Activated CD4-positive, CD25-positive, alpha-beta regulatory T cell treated with anti-CD3 and anti-CD28 coated beads, Interleukin-2, amount 50 U/mL, for 24 hours (primary cell): ENCODE measurements around the gene CASP8AP2.
A peak's percentile ranks its signal among the peaks of the same experiment; 100 is the strongest.
"Not testable (repeated sequence)": the region's sequence is repeated elsewhere in the genome, so short reads cannot be mapped to it uniquely, and the experiment has no call there.

Source experiments
- ATAC-seq, 2 donors: fragments of 150-1000 bp; cut with Tn5 transposase; one replicate each; pipeline ENCODE4 v1.10.0; 2021; ENCODE audit warnings: mild to moderate bottlenecking in 1 of 2, moderate library complexity in 1 of 2

Gene CASP8AP2

DNA sequence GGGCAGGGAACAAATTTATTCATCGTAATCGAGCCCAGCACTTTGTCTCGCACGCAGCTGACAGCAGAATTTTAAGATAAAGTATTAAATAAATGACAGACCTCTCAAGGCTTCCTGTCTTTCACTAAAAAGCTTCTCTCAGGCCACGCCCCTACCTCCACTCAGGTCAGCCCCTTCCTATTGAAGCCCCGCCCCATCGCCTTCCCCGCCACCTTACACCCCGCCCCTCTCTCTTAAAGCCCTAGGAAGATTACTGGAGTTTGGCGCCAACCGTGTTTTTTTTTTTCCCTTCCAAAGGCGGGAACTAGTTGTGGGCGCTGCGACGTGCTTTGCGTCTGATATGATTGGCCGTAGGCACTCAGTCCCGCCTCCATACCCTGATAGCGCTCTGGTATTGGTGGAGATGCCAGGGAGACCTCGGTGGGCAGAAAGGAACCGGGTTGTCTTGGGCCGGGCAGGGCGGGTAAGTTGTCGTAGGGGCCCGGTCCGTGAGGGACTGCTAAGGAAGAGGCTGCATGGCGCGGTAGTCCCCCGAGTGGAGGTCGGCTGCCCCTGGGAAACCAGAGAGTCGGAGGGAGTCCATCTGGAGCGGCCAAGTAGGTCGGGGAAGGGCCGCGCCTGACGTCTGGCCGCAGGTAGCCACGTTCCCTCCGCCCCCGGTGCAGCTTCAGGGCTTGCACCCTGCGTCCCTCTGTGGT is at the start of gene CASP8AP2:
Gene CASP8AP2 (plus strand): TSS at position 409 of the 698 bp plus-strand sequence.
- ATAC-seq = peak; percentile 98 to 99

DNA sequence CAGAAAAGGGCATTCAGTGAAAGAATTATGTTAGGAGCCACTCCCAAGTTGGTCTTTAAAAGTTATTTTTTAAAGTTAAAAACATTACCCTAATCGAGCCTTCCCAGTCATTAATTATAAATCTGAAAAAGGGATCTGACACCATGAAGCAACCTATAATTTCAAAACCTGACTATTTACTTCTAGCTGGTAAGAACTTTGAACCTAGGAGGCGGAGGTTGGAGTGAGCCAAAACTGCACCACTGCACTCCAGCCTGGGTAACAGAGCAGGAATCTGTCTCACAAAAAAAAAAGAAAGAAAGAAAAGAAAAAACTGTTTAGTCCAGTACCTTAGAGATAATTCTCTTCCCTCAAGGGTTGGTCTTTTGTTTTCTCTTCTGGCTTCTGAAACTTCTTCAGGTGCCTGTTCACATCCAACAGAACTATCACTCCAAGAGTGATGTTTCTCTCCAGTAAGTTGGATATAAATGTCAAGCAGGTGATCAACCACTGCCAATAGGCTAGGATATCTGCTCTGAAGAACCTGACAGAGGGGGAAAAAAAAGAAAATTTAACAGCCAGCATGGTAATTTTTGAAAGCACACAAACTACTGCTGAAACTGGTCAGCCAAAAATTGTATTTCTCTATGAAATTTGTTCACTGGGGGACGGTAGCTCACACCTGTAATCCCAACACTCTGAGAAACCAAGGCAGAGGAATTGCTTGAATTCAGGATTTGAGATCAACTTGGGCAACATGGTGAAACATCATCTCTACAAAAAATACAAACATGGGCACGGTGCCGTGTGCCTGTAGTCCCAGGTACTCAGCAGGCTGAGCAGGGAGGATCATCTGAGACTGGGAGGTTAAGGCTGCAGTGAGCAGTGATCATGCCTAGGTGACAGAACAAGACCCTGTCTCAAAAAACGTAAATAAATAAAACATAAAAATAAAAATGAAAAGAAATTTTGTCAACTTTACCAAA is 48.3 kb upstream of the CASP8AP2 start:
- no peak for ATAC-seq

DNA sequence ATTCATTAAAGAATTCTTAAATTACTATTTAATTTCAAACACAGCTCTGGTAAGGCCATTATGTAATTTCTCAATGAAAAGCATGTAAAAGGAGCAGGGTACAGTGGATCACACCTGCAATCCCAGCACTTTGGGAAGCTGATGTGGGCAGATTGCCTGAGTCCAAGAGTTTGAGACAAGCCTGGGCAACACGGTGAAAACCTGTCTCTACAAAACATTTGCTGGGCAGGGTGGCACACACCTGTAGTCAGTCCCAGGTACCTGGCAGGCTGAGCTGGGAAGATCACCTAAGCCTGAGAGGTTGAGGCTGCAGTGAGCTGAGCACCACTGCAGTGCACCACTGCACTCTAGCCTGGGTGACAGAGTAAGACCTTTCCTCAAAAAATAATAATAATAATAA is 47.5 kb upstream of the CASP8AP2 start:
- no peak for ATAC-seq

DNA sequence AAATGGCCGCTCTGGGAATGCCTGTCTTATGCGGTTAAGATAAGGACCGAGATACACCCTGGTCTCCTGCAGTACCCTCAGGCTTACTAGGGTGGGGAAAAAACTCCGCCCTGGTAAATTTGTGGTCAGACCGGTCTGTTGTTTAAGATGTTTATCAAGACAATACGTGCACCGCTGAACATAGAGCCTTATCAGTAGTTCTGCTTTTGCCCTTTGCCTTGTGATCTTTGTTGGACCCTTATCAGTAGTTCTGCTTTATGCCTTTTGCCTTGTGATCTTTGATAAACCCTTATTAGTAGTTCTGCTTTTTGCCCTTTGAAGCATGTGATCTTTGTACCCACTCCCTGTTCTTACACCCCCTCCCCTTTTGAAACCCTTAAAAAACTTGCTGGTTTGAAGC is 46.4 kb upstream of the CASP8AP2 start:
- not testable (repeated sequence) for ATAC-seq

DNA sequence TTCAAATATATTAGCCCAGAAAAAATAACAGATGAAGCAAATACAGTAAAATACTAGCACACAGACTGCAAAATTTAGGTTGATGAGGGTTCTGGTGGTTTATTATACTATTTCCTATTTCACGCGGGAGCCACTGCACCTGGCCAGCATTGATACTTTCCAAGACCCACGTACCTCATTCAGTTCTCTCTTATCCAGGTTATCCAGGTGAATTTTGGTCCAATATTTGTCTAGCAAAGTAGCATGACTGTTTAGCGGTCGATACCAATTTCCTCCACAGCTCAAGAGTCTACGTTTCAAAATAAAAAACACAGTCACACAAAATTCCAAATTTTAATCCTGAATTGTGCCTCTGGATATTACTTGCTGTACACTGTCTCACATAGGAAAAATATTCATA is 44.8 kb upstream of the CASP8AP2 start:
- no peak for ATAC-seq

DNA sequence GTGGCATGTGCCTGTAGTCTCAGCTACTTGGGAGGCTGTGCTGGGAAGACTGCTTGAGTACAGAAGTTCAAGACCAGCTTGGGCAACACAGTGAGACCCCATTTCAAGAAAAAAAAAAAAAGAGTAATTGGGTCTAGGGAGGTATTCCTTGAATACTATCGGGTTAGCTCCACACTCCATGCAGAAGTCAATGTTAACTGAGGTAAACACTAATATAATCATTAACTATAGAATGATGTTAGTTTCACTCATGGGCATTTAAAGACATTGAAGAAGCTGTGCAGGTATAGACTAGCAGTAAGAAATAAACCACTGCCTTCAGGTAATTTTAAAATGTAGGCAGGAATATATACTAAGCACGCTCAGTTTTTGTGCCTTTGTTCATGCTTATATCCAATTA is 42.7 kb upstream of the CASP8AP2 start:
- no peak for ATAC-seq

DNA sequence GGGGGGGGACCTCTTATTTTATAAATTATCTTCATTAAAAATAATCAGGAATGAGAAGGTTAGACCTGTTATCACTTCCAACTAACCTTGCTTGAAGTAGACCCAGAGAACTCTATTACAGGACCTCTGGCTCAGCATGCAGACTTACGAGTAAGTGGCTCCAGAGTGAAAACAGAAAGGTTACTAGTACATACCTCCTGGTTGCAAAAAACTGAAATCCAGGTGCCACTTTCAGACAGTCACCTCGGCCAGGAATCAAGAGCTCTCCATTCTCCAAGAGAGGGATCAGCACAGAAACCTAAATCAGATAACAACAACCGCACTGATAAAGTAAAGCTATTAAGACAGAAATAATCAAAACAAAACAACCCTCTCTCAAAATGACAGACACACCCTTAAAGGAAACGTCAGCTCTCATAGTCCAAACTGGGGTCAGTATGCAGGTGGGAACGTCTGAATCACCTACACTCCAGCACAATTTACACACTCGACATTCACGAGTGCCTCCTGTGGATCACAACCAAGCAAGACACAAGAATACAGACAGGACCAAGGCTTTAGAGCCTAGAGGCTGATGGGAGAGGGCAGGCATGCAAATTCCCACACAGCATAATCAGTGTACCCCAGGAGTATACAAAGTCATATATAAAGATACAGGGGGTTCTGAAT is 41.9 kb upstream of the CASP8AP2 start:
- no peak for ATAC-seq

DNA sequence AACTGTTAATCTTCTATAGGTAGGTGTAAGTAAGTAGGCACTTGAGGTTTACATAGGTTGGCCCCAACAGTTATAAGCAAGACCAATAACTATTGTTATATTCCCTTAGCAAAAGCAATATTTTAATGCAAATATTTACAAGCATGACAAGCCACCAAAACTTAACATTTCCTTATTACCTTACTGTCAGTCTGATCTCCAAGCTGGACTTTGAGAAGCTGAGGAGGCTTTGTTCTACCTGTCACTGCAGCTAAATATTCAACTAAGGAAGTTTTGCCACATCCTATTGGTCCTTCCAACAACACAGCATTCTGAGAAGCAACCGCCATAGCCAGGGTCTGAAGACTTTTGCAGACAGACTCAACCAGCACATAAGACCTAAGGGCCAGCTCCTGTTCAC is 39.7 kb upstream of the CASP8AP2 start:
- ATAC-seq = no peak

DNA sequence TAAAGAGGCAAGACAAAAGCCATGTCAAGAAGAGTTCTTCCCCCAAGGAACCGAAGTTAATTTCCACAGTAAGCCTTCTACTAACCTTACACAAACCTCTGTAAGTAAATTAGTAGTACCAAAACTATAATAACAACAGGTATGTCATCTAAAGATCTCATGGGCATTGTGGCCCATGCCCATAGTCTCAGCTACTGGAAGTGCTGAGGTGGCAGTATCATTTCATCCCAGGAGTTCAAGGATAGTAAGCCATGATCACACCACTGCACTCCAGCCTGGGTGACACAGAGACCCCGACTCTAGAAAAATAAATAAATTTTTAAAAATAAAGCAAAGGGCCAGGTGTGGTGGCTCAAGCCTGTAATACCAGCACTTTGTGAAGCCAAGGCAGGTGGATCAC is 39.3 kb upstream of the CASP8AP2 start:
- no peak for ATAC-seq

DNA sequence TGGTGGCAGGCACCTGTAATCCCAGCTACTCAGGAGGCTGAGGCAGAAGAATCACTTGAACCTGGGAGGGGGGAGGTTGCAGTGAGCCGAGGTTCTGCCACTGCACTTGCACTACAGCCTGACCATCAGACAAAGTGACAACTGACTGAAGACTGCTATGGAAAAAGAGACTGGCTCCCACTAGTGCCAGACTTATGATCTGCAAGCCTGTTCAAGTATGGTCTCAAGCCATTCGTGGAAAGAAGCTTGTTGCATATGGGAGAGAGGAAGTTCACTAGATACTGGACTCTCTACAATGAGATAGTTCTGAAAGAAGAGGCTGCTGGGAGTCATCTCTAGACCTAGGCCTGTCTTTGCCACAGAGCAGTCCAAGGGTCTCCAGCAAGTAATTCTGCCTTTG is 36.8 kb upstream of the CASP8AP2 start:
- ATAC-seq = peak in 1 of 2 donors; percentile 59

DNA sequence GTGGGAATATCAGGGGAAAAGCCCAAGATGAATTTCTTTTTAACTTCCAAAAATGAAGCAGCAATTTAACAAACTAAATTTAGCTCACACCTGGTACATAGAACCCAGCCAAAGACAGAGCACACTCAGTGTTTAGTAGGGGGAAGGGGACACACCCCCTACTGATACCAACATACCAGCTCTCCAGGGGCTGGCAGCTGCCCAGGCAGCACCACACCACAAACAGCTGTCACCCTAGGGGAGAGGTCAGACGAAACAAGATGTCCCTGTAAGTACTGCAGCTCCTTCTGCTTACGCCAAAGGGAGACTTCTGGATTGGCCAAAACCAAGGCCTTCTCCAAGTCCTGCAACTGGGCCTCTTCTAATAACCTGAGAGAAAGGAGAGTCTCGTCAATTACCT is 36.1 kb upstream of the CASP8AP2 start:
- ATAC-seq = no peak

DNA sequence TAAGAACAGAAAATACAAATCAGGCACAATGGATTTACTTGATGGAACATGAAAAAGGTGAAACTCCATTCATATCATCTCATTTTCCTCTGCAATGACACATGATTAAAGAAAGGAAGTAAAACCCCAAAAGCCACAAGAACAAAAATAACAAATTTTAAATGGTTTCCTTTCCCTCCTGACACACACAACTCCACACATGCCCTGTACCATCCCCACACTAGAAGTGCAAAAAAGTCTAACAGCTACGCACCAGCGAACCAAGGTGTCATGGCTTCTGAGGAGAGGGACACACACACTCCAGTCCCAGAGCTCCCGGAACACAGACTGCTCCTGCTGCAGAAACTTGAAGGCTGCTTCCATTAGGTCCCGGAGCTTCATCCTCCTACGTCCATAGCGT is 35.4 kb upstream of the CASP8AP2 start:
- peak; percentile 60 to 65 for ATAC-seq

DNA sequence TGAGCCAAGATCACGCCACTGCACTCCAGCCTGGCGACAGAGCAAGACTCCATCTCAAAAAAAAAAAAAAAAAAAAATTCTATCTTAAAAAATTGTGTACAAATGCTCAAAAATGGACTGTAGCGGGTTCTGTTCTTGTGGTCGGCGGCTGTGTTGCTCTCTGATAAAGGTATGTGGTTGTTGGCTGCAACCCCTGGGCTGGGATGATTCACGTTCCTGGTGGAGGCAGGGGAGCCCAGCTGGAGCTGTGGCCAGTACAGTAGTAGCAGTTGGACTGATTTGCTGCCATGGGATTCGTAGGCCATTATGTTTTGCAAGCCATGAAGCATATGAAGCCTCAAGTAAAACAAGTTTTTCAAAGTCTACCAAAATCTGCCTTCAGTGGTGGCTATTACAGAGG is 32.4 kb upstream of the CASP8AP2 start:
- ATAC-seq = no peak

DNA sequence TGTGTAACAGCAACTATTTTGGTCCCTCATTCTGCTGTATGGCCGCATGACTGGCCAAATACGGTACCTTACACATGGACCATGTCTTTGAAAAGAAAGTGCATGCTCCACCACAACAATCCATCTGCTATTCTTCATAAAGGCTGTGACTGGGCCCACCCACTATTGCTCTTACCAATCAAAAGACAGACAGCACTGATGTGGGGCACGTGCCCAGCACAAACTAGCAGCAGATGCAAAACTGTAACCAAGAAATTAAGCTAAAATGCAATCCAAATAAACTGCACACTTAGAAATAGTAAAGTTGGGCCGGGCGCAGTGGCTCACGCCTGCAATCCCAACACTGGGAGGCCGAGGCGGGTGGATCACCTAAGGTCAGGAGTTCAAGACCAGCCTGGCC is 30.6 kb upstream of the CASP8AP2 start:
- ATAC-seq = no peak

DNA sequence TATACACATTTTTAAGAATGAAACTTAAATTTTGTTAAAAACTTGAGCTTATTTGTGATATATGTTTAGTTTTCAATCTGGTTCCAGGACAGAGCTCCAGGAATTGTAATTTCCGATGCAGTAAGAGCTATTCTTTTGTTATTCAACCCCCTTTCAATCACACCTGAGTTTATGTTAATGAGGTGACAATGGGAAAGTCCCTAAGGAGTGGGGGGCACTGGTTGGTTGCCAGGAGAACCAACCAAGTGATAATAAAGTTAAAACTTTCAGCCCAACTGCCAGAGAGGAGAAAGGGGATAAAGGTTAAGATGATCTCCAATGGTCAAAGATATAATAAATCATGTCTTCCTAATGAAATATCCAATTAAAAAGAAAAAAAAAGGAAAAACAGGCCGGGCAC is 29.9 kb upstream of the CASP8AP2 start:
- no peak for ATAC-seq

DNA sequence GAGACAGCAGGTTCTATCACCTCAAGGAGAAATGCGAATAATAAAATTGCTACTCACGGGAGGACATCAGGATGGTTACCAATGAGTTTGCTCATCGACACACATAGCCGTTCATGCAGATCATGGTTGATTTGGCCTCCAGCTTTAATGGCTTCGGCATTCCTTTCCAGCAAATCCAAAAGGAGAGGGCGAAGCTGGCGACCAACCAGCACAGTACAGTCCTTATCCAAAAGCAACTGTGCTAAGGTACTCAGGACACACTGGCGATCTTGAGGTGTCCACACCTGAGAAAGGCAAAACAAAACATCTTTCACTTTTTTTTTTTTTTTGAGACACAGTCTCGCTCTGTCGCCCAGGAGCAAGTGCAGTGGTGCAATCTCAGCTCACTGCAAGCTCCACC is 26.4 kb upstream of the CASP8AP2 start:
- ATAC-seq = no peak

DNA sequence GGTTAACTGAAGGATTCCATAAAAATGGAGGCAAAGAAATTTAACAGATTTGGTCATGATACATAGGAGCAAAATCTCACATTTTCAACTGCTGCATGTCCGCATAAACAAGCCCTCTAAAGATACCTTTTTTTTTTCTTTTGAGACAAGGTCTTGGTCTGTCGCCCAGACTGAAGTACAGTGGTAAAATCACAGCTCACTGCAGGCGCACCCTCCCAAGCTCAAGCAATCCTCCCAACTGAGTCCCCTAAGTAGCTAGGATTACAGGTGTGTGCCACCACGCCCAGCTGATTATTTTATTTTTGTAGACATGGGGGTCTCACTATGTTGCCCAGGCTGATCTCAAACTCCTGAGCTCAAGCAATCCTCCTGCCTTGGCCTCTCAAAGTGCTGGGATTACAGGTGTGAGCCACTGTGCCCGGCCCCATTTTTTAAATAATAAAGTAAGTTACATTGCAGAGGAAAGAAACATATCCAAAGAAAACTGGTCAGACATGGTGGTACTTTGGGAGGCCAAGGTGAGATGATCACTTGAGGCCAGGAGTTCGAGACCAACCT is 23.8 kb upstream of the CASP8AP2 start:
- no peak for ATAC-seq

DNA sequence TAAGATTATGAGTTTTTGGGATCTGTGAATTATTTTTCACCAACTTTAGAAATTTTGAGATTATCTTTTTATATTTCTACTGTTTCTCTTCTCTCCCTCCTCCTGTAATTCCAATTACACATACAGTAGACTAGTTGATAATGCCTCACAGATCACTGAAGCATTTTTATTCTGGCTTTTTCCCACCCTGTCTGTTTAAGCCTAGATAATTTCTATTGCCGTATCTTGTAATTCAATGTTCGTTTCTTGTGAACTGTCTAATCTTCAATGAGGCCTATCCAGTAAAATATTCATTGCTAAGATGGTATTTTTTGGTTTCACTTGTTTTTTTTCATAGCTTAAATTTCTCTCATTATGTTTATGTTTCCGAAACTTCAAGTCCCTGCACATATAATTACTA is 22.1 kb upstream of the CASP8AP2 start:
- no peak for ATAC-seq

DNA sequence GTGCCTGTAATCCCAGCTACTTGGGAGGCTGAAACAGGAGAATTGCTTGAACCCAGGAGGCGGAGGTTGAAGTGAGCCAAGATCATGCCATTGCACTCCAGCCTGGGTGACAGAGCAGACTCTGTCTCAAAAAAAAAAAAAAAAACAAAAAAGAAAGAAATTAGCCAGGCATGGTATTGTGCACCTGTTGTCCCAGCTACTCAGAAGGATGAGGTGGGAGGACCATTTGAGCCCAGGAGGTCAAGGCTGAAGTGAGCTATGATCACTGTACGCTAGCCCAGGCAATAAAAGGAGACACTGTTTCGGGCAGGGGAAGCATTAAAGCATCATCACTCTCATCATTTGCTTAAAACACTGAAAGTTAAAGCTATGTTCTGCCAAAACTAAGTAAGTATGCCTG is 16.3 kb upstream of the CASP8AP2 start:
- not testable (repeated sequence) for ATAC-seq

DNA sequence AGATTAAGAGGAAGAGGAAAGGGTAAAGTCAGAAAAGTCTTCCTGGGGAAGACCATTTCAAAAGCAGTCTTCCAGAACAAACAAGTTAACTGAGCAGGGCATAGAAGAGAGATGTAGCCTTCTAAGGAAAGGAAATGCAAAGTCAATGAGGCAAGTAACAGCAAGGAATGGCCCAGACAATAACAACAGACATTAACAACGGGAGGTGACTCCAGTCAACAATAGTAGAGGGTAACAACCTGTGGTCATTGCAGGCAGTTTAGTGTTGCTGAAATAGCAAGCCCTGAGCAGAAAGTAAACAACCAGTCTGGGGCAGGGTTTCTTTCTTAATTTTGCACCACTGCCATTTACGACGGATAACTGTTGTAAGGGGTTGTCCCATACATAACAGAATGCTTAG is 12.2 kb upstream of the CASP8AP2 start:
- no peak for ATAC-seq

DNA sequence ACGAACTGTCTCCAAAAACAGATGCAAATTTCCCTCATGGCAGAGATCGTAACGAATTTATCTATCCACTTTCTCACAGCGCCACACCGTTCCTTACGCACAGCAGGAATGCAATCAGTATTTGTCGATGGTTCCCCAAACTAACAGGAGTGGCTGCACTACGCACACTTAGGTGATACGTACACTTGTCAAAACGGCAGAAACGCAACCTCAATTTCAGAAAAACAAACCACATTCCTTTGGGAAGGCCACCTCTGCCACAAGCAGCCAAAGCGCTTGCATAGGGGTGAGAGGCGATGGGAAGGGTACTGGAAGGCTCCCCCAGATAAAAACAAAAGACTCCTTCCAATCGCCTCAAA is 10.7 kb upstream of the CASP8AP2 start:
- peak; percentile 6 for ATAC-seq

DNA sequence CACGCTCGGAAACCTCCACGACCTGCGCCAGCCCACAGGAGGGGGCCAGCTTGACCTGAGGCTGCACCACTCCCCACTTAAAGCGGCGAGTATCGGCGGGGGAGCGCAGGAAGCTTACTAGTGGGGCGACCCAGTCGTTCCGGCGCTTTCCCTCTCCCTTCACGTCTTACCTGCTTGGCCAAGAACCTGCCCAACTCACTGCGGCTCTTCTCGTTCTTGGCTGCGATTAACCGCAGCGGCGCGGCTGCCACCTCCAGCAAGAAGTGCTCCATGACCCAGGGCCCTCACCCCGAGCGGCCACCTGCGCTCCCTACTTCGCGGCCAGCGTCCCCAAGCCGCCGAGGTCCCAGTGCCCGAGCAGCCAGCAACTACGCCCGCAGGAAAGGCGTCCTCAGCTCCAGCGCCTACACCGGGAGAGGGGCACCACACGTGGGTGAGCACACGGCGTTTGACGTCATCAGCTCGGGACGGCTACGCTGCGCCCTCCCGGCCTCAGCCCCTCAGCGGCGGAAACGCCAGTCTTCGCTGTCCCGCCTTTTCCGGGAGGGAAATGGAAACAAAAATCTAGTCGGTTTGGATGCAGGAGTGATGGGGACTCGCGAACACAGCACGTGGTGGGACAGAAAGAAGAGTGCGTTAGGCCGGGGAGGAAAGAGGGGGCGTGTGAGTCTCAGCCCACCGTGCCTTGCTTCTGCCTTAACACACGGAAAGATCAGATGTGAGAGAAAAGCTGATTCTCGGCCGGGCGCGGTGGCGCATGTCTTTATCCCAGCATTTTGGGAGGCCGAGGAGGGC is 10.1 kb upstream of the CASP8AP2 start, which contains the start of gene MDN1:
Gene MDN1 (minus strand): TSS at position 459 of the 795 bp plus-strand sequence. CDS start 187 bp downstream, at position 272.
- ATAC-seq = peak; percentile 97 to 98
